MG63 (cell line): ENCODE measurements around the gene NDUFS1. TPM values are rescaled to one million over a fixed set of nuclear protein-coding genes. Genes with fewer than 3 reads are reported as not detected.
"Not testable (repeated sequence)": the region's sequence is repeated elsewhere in the genome, so short reads cannot be mapped to it uniquely, and the experiment has no call there.

ENCODE experiments used
- DNase-seq: peaks from one replicate; pipeline ENCODE4 v3.0.0-alpha.2; 2020
- H3K27me3 ChIP-seq: fragments of 250-450 bp; sonication (Bioruptor Pico); 2 replicates; pipeline ENCODE4 v1.5.1; 2020; ENCODE audit warnings: mild to moderate bottlenecking, moderate library complexity
- H3K36me3 ChIP-seq: fragments of 250-450 bp; sonication (Bioruptor Pico); 2 replicates; pipeline ENCODE4 v1.5.1; 2020; ENCODE audit warnings: mild to moderate bottlenecking, moderate library complexity
- H3K4me3 ChIP-seq: fragments of 250-450 bp; sonication (Bioruptor Pico); 2 replicates; pipeline ENCODE4 v1.5.1; 2020; ENCODE audit warnings: mild to moderate bottlenecking, moderate library complexity
- H3K9me3 ChIP-seq: fragments of 250-450 bp; sonication (Bioruptor Pico); 2 replicates; pipeline ENCODE4 v1.5.1; 2020; ENCODE audit warnings: mild to moderate bottlenecking, moderate library complexity
- total RNA-seq: library from RNA; depleted of rRNA; stranded (reverse); fragments of >200 nt; shearing (Covaris generic); gene quantifications from 2 replicates; pipeline ENCODE4 v1.2.3, GENCODE V29; 2014; ENCODE audit warnings: low replicate concordance; rRNA removed

Gene NDUFS1
- 110 and 146 TPM in 2 replicates for total RNA-seq

DNA sequence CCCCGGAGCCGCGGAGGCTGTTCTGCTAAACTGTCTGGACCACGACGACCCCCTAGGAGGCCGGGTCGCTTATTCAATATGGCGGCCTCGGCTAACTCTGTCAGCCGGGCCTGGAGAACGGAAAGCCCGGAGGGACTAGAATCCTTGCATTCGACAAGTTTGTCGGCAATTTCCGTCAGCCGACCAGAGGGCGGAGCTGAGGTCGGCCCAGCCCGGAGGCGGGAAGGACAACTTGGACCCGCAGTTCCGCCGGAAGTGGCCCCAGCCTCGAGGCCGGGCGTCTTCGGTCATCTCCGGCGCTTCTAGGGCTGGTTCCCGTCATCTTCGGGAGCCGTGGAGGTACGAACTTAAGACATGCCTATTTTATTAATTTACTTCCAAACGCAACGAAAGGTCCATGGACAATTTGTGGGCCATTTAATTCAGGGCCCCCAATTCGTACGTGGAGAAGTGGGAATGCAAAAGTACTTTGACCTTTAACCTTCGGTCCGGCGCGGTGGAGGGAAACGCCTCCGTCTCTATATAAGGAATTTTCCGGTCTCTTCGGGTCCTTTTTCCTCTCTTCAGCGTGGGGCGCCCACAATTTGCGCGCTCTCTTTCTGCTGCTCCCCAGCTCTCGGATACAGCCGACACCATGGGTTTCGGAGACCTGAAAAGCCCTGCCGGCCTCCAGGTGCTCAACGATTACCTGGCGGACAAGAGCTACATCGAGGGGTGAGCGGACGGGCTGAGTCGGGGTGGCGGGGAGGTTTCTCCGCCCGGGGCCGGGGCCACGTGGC, at the start of gene NDUFS1, which contains the start of gene EEF1B2:
TSS of gene NDUFS1 (minus strand) at position 99 of the 779 bp plus-strand sequence. CDS start 5,766 bp downstream, outside the sequence.
TSS of gene EEF1B2 (plus strand) at position 550 of the 779 bp plus-strand sequence. CDS start at position 635, 85 bp downstream.
- Histone ChIP-seq H3K4me3 (peak within 1 kb of the TSS; percentile 71), H3K27me3 (no peaks in the 10 kb centered on the region), H3K9me3 (peaks cover 5% of the 10 kb centered on the region; the same call in 1 of the 2 replicates), H3K36me3 (peaks cover 67% of the 10 kb centered on the region)
- DNase-seq: peak; percentile 98

DNA sequence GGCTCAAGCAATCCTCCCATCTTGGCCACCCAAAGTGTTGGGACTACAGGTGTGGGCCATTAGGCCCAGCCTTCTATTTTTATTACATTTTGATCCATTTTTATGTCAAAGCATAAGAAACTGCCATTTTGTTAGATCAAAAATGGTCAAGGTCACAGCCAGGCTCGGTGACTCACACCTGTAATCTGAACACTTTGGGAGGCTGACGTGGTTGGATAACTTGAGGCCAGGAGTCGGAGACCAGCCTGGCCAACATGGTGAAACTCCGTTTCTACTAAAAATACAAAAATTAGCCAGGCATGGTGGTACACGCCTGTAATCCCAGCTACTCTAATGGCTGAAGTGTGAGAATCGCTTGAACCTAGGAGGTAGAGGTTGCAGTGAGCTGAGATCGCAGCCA, 49.7 kb upstream of the NDUFS1 start:
- no peak for DNase-seq
- no peaks in the 10 kb centered on the region for H3K9me3 ChIP-seq
- no peaks in the 10 kb centered on the region for H3K27me3 ChIP-seq
- no peak overlapping the region for H3K4me3 ChIP-seq
- H3K36me3 ChIP-seq: no peaks in the 10 kb centered on the region

DNA sequence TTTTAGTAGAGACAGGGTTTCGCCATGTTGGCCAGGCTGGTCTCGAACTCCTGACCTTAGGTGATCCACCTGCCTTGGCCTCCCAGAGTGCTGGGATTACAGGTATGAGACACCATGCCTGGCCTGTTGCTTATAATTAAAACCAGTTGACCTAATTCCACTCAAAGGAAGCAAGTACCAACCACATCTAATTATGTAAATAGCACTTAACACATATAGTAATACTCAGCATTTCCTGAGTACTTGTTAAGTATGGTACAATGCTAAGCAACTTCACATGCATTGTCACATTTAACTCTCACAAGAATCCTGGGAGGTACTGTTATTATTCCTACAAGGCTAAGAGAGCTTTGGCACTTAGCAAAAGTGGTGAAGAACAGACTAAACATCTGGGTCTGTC, 48.1 kb upstream of the NDUFS1 start:
- not testable (repeated sequence) for H3K4me3 ChIP-seq, H3K9me3 ChIP-seq, H3K27me3 ChIP-seq, H3K36me3 ChIP-seq, DNase-seq

DNA sequence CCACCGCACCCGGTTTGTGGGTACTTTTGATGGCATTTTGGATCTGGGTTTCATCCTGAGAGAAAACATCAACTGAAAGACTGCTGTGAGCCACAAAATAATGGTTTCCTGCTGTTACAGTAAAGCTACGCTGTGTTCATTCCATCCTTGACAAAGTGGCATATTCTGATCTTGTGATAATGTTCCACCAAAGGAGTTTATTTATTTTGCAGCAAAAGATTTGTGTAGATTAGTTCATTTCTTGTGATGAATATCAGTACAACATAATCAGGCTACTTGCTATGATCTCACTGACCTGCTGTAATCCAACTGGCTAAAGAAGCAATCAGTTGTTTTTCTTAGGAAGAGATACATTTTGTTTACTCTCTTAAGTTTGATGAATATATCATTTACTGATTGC, 45.5 kb upstream of the NDUFS1 start:
- Histone ChIP-seq H3K4me3 (no peak overlapping the region), H3K9me3 (no peaks in the 10 kb centered on the region)
- DNase-seq: no peak

DNA sequence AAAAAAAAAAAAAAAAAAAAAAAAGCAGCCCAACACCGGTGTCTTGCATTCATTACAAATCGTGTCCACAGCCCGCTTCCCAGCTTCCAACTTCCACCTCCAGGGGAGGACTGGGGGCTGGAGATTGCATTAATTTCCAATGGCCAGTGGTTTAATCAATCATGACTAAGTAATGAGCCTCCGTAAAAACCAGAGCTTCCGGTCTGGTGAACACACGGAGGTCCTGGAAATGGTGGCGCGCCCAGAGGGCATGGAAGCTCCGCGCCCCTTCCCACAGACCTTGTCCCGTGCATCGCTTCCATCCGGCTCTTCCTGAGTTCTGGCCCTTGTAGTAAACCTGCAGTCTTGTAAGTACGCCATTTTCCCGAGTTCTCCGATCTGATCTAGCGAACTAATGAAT, 44.1 kb upstream of the NDUFS1 start:
- H3K27me3 ChIP-seq: no peaks in the 10 kb centered on the region
- no peaks in the 10 kb centered on the region for H3K36me3 ChIP-seq
- DNase-seq: no peak
- H3K9me3 ChIP-seq: no peaks in the 10 kb centered on the region
- H3K4me3 ChIP-seq: no peak overlapping the region

More for the DNA sequence above, 45.5 kb upstream of the NDUFS1 start:
- Histone ChIP-seq H3K27me3 (no peaks in the 10 kb centered on the region), H3K36me3 (no peaks in the 10 kb centered on the region)

DNA sequence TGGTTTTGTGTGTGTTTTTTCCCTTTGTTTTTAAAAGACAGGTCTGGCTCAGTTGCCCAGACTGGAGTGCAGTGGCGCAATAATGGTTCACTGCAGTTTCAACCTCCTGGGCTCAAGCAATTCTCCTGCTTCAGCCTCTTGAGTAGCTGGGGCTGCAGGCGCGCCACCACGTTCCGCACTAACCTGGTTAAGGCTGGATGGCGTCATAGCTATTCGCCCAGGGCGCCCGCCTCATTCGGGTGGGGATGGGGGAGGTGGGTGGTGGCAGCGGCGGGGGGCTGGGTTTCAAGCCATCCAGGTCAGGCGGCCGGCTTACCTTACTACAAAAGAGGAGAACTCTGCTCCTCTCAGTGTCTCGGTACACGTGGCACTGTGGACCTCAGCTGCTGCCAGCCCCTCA, 43.2 kb upstream of the NDUFS1 start:
- Histone ChIP-seq H3K36me3 (no peaks in the 10 kb centered on the region), H3K4me3 (no peak overlapping the region), H3K27me3 (no peaks in the 10 kb centered on the region), H3K9me3 (no peaks in the 10 kb centered on the region)
- no peak for DNase-seq

DNA sequence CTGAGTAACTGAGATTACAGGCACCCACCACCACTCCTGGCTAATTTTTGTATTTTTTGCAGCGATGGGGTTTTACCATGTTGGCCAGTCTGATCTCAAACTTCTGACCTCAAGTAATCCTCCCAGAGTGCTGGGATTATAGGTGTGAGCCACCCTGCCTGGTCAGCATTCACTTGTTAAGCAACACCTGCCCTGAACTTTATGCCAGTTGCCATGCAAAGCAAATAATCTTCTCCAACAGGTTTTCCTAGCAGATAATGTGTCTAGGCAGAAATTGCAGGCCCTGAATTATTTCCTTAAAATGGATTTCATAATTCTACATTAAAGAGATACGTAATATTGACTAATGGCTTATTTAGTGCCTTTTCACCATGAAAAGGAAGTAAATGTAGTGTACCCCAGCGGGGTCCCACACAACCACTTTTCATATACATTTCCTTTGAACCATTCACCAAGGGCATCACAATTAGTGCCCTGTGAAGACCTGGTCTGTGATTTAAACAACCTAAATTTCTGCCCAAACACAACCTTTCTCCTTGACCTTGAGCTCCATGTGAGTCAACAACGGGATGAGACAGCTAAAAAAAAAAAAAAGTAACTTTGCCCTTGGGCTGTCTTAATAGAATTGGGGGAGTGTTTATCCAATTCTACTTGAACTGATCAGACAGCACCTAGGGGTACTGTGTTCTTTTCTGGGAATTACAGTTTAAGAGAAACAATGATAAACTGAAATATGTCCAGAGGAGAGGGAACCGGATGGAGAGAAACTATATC, 42.0 kb upstream of the NDUFS1 start:
- H3K4me3 ChIP-seq: no peak overlapping the region
- no peaks in the 10 kb centered on the region for H3K36me3 ChIP-seq
- DNase-seq: no peak
- H3K27me3 ChIP-seq: no peaks in the 10 kb centered on the region
- H3K9me3 ChIP-seq: no peaks in the 10 kb centered on the region

DNA sequence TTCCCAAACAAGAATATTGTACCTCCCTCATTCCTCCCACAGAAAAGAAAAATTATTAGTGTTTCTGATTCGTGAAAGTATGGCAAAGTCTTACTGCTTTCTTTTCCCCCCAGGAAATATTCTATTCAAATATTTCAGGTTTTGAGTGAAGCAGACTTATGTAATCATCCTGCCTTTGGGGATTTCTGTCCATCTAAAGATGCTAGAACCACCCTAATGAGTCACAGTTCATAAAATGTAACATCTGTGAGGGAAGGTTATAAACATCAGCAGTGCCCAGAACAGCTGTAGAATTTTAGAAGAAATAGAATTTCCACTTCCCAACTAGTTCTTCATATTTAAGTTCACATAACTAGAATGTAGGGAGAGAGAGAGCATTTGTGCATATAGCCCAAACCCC, 39.4 kb upstream of the NDUFS1 start:
- Histone ChIP-seq H3K9me3 (no peaks in the 10 kb centered on the region), H3K4me3 (no peak overlapping the region), H3K36me3 (no peaks in the 10 kb centered on the region), H3K27me3 (no peaks in the 10 kb centered on the region)
- no peak for DNase-seq

DNA sequence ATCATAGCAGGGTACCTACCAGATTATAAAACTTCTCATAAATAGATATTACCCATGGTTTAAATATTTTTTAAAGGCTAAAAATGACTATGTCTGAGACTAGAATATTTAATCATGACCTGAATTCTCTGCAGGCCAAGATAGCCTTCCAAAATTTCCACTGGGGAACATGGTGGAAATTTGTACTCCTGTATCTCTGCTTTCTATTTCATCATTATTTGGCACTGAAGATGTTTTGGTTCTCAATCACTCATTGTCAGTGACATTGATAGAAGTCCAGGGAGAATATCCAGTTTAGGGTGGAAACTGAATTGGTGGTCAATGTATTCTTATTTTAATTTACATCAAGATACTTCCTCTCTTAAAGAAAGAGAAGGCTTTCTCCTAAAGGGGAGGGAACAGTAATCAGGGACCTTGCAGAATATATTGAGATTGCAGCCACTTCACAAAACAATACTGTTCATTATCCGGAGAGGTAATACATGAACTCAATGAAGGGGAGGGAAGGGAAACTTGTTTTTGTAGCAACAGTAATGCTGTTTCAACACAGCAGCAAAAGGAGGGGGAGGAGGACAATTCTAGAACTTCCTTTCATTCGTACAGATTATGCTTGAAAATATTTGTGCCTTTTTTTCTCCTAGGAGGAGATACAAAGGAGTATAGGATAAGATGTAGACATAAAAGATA, 34.6 kb upstream of the NDUFS1 start:
- H3K9me3 ChIP-seq: no peaks in the 10 kb centered on the region
- H3K4me3 ChIP-seq: no peak overlapping the region
- no peak for DNase-seq
- no peaks in the 10 kb centered on the region for H3K36me3 ChIP-seq
- no peaks in the 10 kb centered on the region for H3K27me3 ChIP-seq

DNA sequence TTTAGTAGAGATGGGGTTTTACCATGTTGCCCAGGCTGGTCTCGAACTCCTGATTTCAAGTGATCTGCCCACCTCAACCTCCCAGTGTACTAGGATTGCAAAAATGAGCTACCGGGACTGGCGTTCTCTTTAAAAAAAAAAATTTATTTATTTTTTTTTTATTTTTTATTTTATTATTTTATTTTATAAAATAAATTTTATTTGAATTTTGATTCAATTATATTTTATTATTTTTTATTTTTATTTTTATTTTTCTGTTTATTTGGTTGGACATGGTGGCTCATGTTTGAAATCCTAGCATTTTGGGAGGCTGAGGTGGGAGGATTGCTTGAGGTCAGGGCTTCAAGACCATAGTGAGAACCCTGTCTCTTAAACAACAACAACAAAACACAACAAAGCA, 32.9 kb upstream of the NDUFS1 start:
- H3K27me3 ChIP-seq: no peaks in the 10 kb centered on the region

DNA sequence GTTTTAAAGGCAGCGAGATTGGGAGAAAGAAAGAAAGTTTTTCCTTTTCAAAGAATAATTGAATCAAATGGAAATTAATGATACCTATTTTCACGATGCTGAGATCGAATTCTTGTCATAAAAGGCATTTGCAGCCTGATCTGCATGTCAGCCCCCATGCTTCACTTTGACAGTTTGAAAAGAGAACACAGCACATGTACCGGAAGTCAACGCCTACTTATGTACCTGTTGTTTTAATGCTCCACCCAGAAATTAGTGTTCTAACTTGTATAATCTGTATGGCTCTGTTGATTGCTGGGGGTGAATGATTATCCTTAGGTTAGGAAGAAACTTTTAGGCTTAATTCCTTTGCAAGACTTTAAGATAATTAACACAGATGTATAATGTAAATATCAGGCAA, 31.4 kb upstream of the NDUFS1 start:
- Histone ChIP-seq H3K9me3 (no peaks in the 10 kb centered on the region), H3K36me3 (no peaks in the 10 kb centered on the region), H3K4me3 (no peak overlapping the region), H3K27me3 (no peaks in the 10 kb centered on the region)
- DNase-seq: no peak

More for the DNA sequence above, 32.9 kb upstream of the NDUFS1 start:
- DNase-seq: no peak
- Histone ChIP-seq H3K9me3 (no peaks in the 10 kb centered on the region), H3K36me3 (no peaks in the 10 kb centered on the region), H3K4me3 (no peak overlapping the region)

DNA sequence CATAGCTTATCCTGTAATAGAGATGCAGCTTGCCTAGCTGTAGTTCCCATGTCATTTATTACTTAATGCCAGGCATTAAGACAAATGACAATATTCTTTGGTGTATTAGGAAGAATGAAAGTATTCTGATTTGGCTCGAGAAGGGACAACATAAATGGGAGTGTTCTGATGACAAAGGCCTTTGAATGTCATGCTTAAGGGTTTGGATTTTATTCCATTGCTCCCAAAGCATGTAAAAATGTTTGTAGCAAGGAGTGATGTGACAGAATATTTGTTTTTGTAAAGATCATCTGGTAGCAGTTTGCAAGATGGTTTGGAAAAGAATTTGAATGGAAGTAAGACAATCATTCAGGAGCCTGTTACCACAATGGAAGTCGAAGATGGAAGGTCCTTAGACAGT, 30.9 kb upstream of the NDUFS1 start:
- Histone ChIP-seq H3K36me3 (no peaks in the 10 kb centered on the region), H3K27me3 (no peaks in the 10 kb centered on the region), H3K9me3 (no peaks in the 10 kb centered on the region), H3K4me3 (no peak overlapping the region)
- no peak for DNase-seq

DNA sequence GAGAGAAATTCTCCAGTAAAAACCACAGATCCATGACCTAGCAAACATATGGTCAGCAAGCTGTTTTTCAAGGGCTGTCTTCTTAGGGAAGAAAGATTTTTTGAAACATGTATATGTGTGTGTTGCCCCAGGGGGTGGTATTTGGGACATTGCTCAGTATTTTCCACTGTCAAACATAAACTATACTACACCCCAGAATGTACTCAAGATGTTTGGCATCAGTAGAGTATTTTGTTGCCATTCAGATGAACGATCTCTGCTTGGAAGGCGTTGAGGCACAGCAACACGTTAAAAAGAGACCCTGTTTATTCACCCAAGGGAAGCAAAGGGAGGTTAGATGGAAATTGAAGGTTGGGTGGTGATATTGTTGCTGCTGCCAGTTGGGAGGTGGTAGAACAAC, 30.4 kb upstream of the NDUFS1 start:
- DNase-seq: no peak
- Histone ChIP-seq H3K27me3 (no peaks in the 10 kb centered on the region), H3K9me3 (no peaks in the 10 kb centered on the region), H3K36me3 (no peaks in the 10 kb centered on the region), H3K4me3 (no peak overlapping the region)

DNA sequence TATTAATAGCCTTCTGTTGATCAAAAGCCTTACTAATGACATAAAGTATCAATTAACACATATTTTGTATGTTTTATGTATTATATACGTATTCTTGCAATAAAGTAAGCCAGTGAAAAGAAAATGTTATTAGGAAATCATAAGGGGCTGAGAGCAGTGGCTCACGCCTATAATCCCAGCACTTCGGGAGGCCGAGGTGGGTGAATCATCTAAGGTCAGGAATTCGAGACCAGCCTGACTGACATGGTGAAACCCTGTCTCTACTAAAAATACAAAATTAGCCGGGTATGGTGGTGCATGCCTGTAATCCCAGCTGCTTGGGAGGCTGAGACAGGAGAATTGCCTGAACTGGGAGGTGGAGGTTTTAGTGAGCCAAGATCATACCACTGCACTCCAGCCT, 22.3 kb upstream of the NDUFS1 start:
- DNase-seq: not testable (repeated sequence)

DNA sequence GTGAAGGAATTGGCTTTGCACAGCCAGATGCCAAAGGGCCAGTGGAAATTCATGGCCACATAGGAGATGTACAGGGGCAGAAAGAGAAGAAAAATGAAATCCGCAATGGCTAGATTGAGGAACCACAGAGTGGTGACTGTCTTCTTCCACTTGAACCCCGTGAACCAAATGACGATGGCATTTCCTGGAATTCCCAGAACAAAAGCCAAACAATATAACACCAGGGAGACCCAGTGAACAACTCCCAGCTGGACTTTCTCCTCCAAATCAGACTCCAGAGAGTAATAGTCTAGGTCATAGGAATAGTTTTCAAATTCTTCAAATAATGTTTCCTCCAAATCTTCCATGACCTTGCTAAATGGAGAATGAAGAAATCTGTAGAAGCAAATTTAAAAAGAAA, 17.7 kb upstream of the NDUFS1 start:
- no peak overlapping the region for H3K4me3 ChIP-seq
- no peaks in the 10 kb centered on the region for H3K9me3 ChIP-seq
- DNase-seq: no peak
- H3K27me3 ChIP-seq: no peaks in the 10 kb centered on the region
- H3K36me3 ChIP-seq: no peaks in the 10 kb centered on the region

More for the DNA sequence above, 22.3 kb upstream of the NDUFS1 start:
- not testable (repeated sequence) for H3K9me3 ChIP-seq, H3K27me3 ChIP-seq, H3K36me3 ChIP-seq, H3K4me3 ChIP-seq

DNA sequence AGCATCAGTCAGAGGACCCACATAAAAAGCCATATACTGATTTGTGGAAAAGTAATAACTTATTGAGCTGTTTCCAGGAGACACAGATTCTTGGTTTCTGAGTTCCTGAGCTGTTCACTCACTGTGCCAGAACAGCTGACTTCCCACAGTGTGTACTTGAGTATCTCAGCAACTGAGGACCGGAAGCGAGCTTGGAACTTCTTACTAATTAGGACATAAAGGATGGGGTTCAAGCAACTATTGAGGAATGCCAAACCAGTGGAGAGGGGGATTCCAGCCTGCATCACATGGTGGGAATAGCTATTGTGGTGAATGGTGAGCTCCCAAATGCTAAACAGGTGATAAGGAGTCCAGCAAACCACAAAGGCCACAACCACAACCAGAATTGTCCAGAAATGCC, 16.9 kb upstream of the NDUFS1 start:
- no peak for DNase-seq
- Histone ChIP-seq H3K36me3 (no peaks in the 10 kb centered on the region), H3K4me3 (no peak overlapping the region), H3K27me3 (no peaks in the 10 kb centered on the region), H3K9me3 (no peaks in the 10 kb centered on the region)

DNA sequence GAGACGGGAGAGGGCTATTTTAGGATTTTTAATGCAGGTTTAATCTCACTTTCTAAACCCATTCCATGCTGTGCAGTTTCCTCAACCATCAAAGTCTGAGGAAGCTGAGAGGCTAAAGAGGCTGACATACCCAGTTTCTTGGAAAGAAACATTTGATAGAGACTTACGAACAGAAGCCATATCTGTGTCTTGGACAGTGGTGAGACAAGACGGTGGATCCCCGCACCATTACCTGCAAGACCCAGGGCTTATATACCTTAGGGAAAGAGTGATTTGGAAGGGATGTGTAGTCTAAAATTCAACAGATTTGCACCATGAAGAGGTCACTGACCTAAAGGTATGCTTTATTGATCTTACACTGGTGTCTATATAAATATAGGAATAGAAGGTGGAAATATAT, 13.9 kb upstream of the NDUFS1 start:
- H3K36me3 ChIP-seq: no peaks in the 10 kb centered on the region
- H3K9me3 ChIP-seq: no peaks in the 10 kb centered on the region
- no peak for DNase-seq
- 0 out of 2 replicates have a peak overlapping the region, but pooled peaks have one; percentile 14 for H3K4me3 ChIP-seq
- H3K27me3 ChIP-seq: no peaks in the 10 kb centered on the region
